Measurements from ENCODE around the gene DYNC1H1. TPM values are rescaled to one million over a fixed set of nuclear protein-coding genes. Genes with fewer than 3 reads are reported as not detected.

Gene DYNC1H1
- total RNA-seq, 3 donors from 2014 or later: 198 to 211 (median 204) TPM

- Mint-ChIP-seq H3K9me3 (no peaks in the 10 kb centered on the region), H3K4me1 (ENCODE audit: low read depth) (peaks cover 2% of the 10 kb centered on the region), H3K36me3 (ENCODE audit: insufficient read depth) (peaks cover 5% of the 10 kb centered on the region), H3K4me3 (no peak overlapping the region), H3K27me3 (ENCODE audit: low read depth) (no peaks in the 10 kb centered on the region)
- DNase-seq (no peak), ATAC-seq (no peak)
Observed at GRCh38 chr14:101929946-101930345, 34.4 kb upstream of the DYNC1H1 start.

GRCh38 chr14:101932673-101933072 lies 31.7 kb upstream of the DYNC1H1 start:
- peaks cover 4% of the 10 kb centered on the region for H3K36me3 Mint-ChIP-seq (ENCODE audit: insufficient read depth)
- peaks cover 2% of the 10 kb centered on the region for H3K27me3 Mint-ChIP-seq (ENCODE audit: low read depth)
- peaks cover 2% of the 10 kb centered on the region for H3K4me1 Mint-ChIP-seq (ENCODE audit: low read depth)
- DNase-seq (no peak), ATAC-seq (no peak)
- no peaks in the 10 kb centered on the region for H3K9me3 Mint-ChIP-seq
- no peak overlapping the region for H3K4me3 Mint-ChIP-seq

GRCh38 chr14:101933209-101933608 lies 31.2 kb upstream of the DYNC1H1 start:
- no peak for ATAC-seq
- no peak for DNase-seq

GRCh38 chr14:101934601-101935150 lies 29.7 kb upstream of the DYNC1H1 start:
- no peak for ATAC-seq
- no peak for DNase-seq
- Mint-ChIP-seq H3K4me3 (no peak overlapping the region), H3K36me3 (ENCODE audit: insufficient read depth) (no peaks in the 10 kb centered on the region), H3K4me1 (ENCODE audit: low read depth) (no peaks in the 10 kb centered on the region), H3K9me3 (no peaks in the 10 kb centered on the region), H3K27me3 (ENCODE audit: low read depth) (peaks cover 11% of the 10 kb centered on the region)

More at GRCh38 chr14:101933209-101933608, 31.2 kb upstream of the DYNC1H1 start:
- Mint-ChIP-seq H3K9me3 (no peaks in the 10 kb centered on the region), H3K4me1 (ENCODE audit: low read depth) (peaks cover 2% of the 10 kb centered on the region), H3K4me3 (no peak overlapping the region), H3K36me3 (ENCODE audit: insufficient read depth) (peaks cover 4% of the 10 kb centered on the region), H3K27me3 (ENCODE audit: low read depth) (peaks cover 2% of the 10 kb centered on the region)

GRCh38 chr14:101937926-101938767 lies 26.2 kb upstream of the DYNC1H1 start:
- no peaks in the 10 kb centered on the region for H3K4me1 Mint-ChIP-seq (ENCODE audit: low read depth)
- DNase-seq (no peak), ATAC-seq (no peak)
- H3K27me3 Mint-ChIP-seq (ENCODE audit: low read depth): peaks cover 26% of the 10 kb centered on the region
- no peaks in the 10 kb centered on the region for H3K9me3 Mint-ChIP-seq
- H3K4me3 Mint-ChIP-seq: no peak overlapping the region
- H3K36me3 Mint-ChIP-seq (ENCODE audit: insufficient read depth): no peaks in the 10 kb centered on the region

GRCh38 chr14:101939646-101940170 lies 24.7 kb upstream of the DYNC1H1 start:
- Mint-ChIP-seq H3K4me3 (no peak overlapping the region), H3K36me3 (ENCODE audit: insufficient read depth) (no peaks in the 10 kb centered on the region), H3K27me3 (ENCODE audit: low read depth) (peaks cover 39% of the 10 kb centered on the region), H3K4me1 (ENCODE audit: low read depth) (no peaks in the 10 kb centered on the region), H3K9me3 (no peaks in the 10 kb centered on the region)
- DNase-seq (no peak), ATAC-seq (no peak)

- no peaks in the 10 kb centered on the region for H3K9me3 Mint-ChIP-seq
- no peak overlapping the region for H3K4me3 Mint-ChIP-seq
Observed at GRCh38 chr14:101944451-101944850, 19.9 kb upstream of the DYNC1H1 start.

GRCh38 chr14:101945171-101945570 lies 19.2 kb upstream of the DYNC1H1 start:
- H3K9me3 Mint-ChIP-seq: no peaks in the 10 kb centered on the region
- ATAC-seq (no peak), DNase-seq (no peak)
- H3K36me3 Mint-ChIP-seq (ENCODE audit: insufficient read depth): no peaks in the 10 kb centered on the region
- H3K27me3 Mint-ChIP-seq (ENCODE audit: low read depth): peaks cover 45% of the 10 kb centered on the region
- H3K4me1 Mint-ChIP-seq (ENCODE audit: low read depth): peaks cover 13% of the 10 kb centered on the region
- H3K4me3 Mint-ChIP-seq: peak overlapping the region; percentile 19

More at GRCh38 chr14:101944451-101944850, 19.9 kb upstream of the DYNC1H1 start:
- peaks cover 46% of the 10 kb centered on the region for H3K27me3 Mint-ChIP-seq (ENCODE audit: low read depth)
- no peaks in the 10 kb centered on the region for H3K36me3 Mint-ChIP-seq (ENCODE audit: insufficient read depth)
- peaks cover 12% of the 10 kb centered on the region for H3K4me1 Mint-ChIP-seq (ENCODE audit: low read depth)
- no peak for ATAC-seq
- DNase-seq: no peak

GRCh38 chr14:101947577-101947903 lies 16.8 kb upstream of the DYNC1H1 start:
- H3K4me3 Mint-ChIP-seq: peak overlapping the region; percentile 95
- ATAC-seq (peak; percentile 8), DNase-seq (no peak)
- H3K27me3 Mint-ChIP-seq (ENCODE audit: low read depth): peaks cover 34% of the 10 kb centered on the region
- H3K9me3 Mint-ChIP-seq: no peaks in the 10 kb centered on the region
- H3K4me1 Mint-ChIP-seq (ENCODE audit: low read depth): peaks cover 13% of the 10 kb centered on the region
- no peaks in the 10 kb centered on the region for H3K36me3 Mint-ChIP-seq (ENCODE audit: insufficient read depth)

- ATAC-seq (peak; percentile 98), DNase-seq (peak; percentile 99)
- peak overlapping the region; percentile 95 for H3K4me3 Mint-ChIP-seq
- H3K27me3 Mint-ChIP-seq (ENCODE audit: low read depth): peaks cover 31% of the 10 kb centered on the region
- no peaks in the 10 kb centered on the region for H3K9me3 Mint-ChIP-seq
- peaks cover 13% of the 10 kb centered on the region for H3K4me1 Mint-ChIP-seq (ENCODE audit: low read depth)
- H3K36me3 Mint-ChIP-seq (ENCODE audit: insufficient read depth): no peaks in the 10 kb centered on the region
Observed at GRCh38 chr14:101947904-101948665, 16.3 kb upstream of the DYNC1H1 start.

- no peaks in the 10 kb centered on the region for H3K36me3 Mint-ChIP-seq (ENCODE audit: insufficient read depth)
- peaks cover 13% of the 10 kb centered on the region for H3K4me1 Mint-ChIP-seq (ENCODE audit: low read depth)
- no peaks in the 10 kb centered on the region for H3K9me3 Mint-ChIP-seq
- H3K27me3 Mint-ChIP-seq (ENCODE audit: low read depth): peaks cover 24% of the 10 kb centered on the region
- peak overlapping the region; percentile 95 for H3K4me3 Mint-ChIP-seq
- ATAC-seq (no peak), DNase-seq (no peak)
Observed at GRCh38 chr14:101948666-101949216, 15.6 kb upstream of the DYNC1H1 start.

- ATAC-seq: no peak
- Mint-ChIP-seq H3K4me1 (ENCODE audit: low read depth) (peaks cover 13% of the 10 kb centered on the region), H3K4me3 (peak overlapping the region; percentile 95), H3K9me3 (no peaks in the 10 kb centered on the region), H3K27me3 (ENCODE audit: low read depth) (peaks cover 15% of the 10 kb centered on the region), H3K36me3 (ENCODE audit: insufficient read depth) (no peaks in the 10 kb centered on the region)
- no peak for DNase-seq
Observed at GRCh38 chr14:101950100-101950499, 14.3 kb upstream of the DYNC1H1 start.

- Mint-ChIP-seq H3K36me3 (ENCODE audit: insufficient read depth) (no peaks in the 10 kb centered on the region), H3K4me1 (ENCODE audit: low read depth) (peaks cover 13% of the 10 kb centered on the region), H3K9me3 (no peaks in the 10 kb centered on the region), H3K4me3 (peak overlapping the region; percentile 43), H3K27me3 (ENCODE audit: low read depth) (peaks cover 10% of the 10 kb centered on the region)
- DNase-seq (no peak), ATAC-seq (no peak)
Observed at GRCh38 chr14:101950516-101951215, 13.7 kb upstream of the DYNC1H1 start.

- DNase-seq (no peak), ATAC-seq (no peak)
- Mint-ChIP-seq H3K9me3 (no peaks in the 10 kb centered on the region), H3K27me3 (ENCODE audit: low read depth) (no peaks in the 10 kb centered on the region), H3K36me3 (ENCODE audit: insufficient read depth) (no peaks in the 10 kb centered on the region), H3K4me1 (ENCODE audit: low read depth) (peaks cover 11% of the 10 kb centered on the region), H3K4me3 (no peak overlapping the region)
Observed at GRCh38 chr14:101953151-101953550, 11.2 kb upstream of the DYNC1H1 start.

Data from activated T-cell treated with anti-CD3 and anti-CD28 coated beads, Interleukin-2, amount 50 U/mL, for 4 hours (primary cell).